K562 (cell line): ENCODE data around the gene FSIP2. TPM values are rescaled to one million over a fixed set of nuclear protein-coding genes. Genes with fewer than 3 reads are reported as not detected.

ENCODE experiments used
- ATAC-seq: fragments of 200-7000 bp; cut with Tn5 transposase; 3 replicates; pipeline ENCODE4 v1.9.1; 2020; ENCODE audit warnings: moderate library complexity
- BruUV-seq: library from RNA; stranded (reverse); fragments of 400-500 nt; replicated peaks from 2 replicates; lab custom pipeline; 2021; lab: Mats Ljungman, UMichigan
- CTCF ChIA-PET: fragments of 300-600 bp; formaldehyde crosslinking; extraction: SDS; loops from one replicate; lab custom pipeline; 2021; ENCODE audit warnings: low intra/inter-chr PET ratio; lab: Yijun Ruan, JAX
- POLR2A ChIA-PET: fragments of 300-600, 350-650 bp; sonication (Branson Sonifier 250); formaldehyde crosslinking; extraction: SDS; loops from one replicate; lab custom pipeline; 2021; ENCODE audit warnings: antibody characterized with exemption, inconsistent platforms; lab: Yijun Ruan, JAX
- DNase-seq, 4 experiments: peaks; one replicate each; pipeline versions ENCODE4 v3.0.0 to v3.0.0-alpha.2; 2011 to 2018; ENCODE audit warnings: low spot score in 3 of 4, mixed read lengths in 3 of 4; ENCODE audit errors: extremely low read depth in 1 of 4
- FAIRE-seq: peaks from 2 replicates; lab custom pipeline; 2011; peaks lifted over from hg19 to GRCh38; lab: Jason Lieb, UNC
- H2AFZ ChIP-seq: 2 replicates; pipeline ENCODE4 v1.6.0; 2011; ENCODE audit warnings: low read depth, low read length, control low read depth, inconsistent platforms
- H3K27ac ChIP-seq: fragments of 200-600 bp; 3 replicates; pipeline ENCODE4 v1.8.0; 2011; ENCODE audit warnings: low read depth, mild to moderate bottlenecking, control low read depth, inconsistent platforms, low read length, moderate library complexity, mixed read lengths; ENCODE audit errors: extremely low read depth
- H3K27me3 ChIP-seq, 2 experiments: fragments of 300-600 bp in 1 of 2; 2 replicates in 1 of 2; 3 replicates in 1 of 2; pipeline versions ENCODE4 v1.6.0 to v1.8.0; 2011; ENCODE audit warnings: inconsistent platforms in 2 of 2, low read length in 2 of 2, mild to moderate bottlenecking in 1 of 2, mixed read lengths in 1 of 2, moderate library complexity in 1 of 2; ENCODE audit not compliant: control insufficient read depth in 2 of 2, insufficient read depth in 2 of 2
- H3K36me3 ChIP-seq: fragments of 300-600 bp; 3 replicates; pipeline ENCODE4 v1.8.0; 2011; ENCODE audit warnings: mild to moderate bottlenecking, low read length, inconsistent platforms; ENCODE audit not compliant: control insufficient read depth, insufficient read depth
- H3K4me1 ChIP-seq, 2 experiments: fragments of 200-600 bp in 1 of 2; replicated peaks in 1 of 2; 2 replicates in 1 of 2; 3 replicates in 1 of 2; pipeline versions ENCODE4 v1.5.1 to v1.8.0; 2011; ENCODE audit warnings: inconsistent platforms in 2 of 2, low read length in 2 of 2, mild to moderate bottlenecking in 1 of 2, mixed read lengths in 1 of 2, moderate library complexity in 1 of 2; ENCODE audit not compliant: control insufficient read depth in 2 of 2, insufficient read depth in 2 of 2
- H3K4me2 ChIP-seq: 2 replicates; pipeline ENCODE4 v1.6.1; 2011; ENCODE audit warnings: low read length, control low read depth, inconsistent platforms, mixed read lengths; ENCODE audit not compliant: insufficient read depth
- H3K4me3 ChIP-seq: fragments of 200-600 bp; sonication (generic), shearing (Covaris generic); 2 replicates; pipeline ENCODE4 v1.5.1; 2016; ENCODE audit warnings: control low read depth, inconsistent platforms
- H3K79me2 ChIP-seq: fragments of 200-600 bp; 3 replicates; pipeline ENCODE4 v1.8.0; 2011; ENCODE audit warnings: low read length, inconsistent platforms; ENCODE audit not compliant: control insufficient read depth, insufficient read depth
- H3K9ac ChIP-seq, 2 experiments: 2 replicates each; pipeline versions ENCODE4 v1.6.0 to v1.6.1; 2011; ENCODE audit warnings: low read depth in 2 of 2, low read length in 2 of 2, control low read depth in 1 of 2, inconsistent platforms in 1 of 2, mild to moderate bottlenecking in 1 of 2, mixed read lengths in 1 of 2; ENCODE audit not compliant: insufficient read depth in 1 of 2
- H3K9me1 ChIP-seq: one replicate; pipeline ENCODE4 v1.6.0; 2011; ENCODE audit warnings: inconsistent platforms, mild to moderate bottlenecking, low read length, moderate library complexity; ENCODE audit not compliant: control insufficient read depth, insufficient read depth
- H3K9me3 ChIP-seq: replicated peaks from 2 replicates; pipeline ENCODE4 v1.5.1; 2011; ENCODE audit warnings: low read depth, low read length, inconsistent platforms; ENCODE audit not compliant: control insufficient read depth, insufficient read depth
- H4K20me1 ChIP-seq: replicated peaks from 2 replicates; pipeline ENCODE4 v1.6.1; 2011; ENCODE audit warnings: low read length, inconsistent platforms, mixed read lengths; ENCODE audit not compliant: control insufficient read depth, insufficient read depth
- GABPB2 ChIP-seq: fragments of 250-450 bp; sonication (Bioruptor Pico); conservative IDR thresholded peaks from 2 replicates; pipeline ENCODE4 v1.5.1; 2021; ENCODE audit warnings: mild to moderate bottlenecking
- PREB ChIP-seq: sonication (generic); formaldehyde crosslinking; IDR thresholded peaks from 2 replicates; pipeline ENCODE4 v1.8.1; 2023; ENCODE audit warnings: mild to moderate bottlenecking, missing genetic modification reagents
- ZNF24 ChIP-seq: fragments of 450-650 bp; IDR thresholded peaks from 2 replicates; pipeline ENCODE4 v1.6.1; 2016
- WGBS: fragments of 100-300 bp; shearing (Covaris generic); methylation state at CpG from one replicate; pipeline ENCODE4 v1.1.6; 2016; ENCODE audit warnings: low coverage, mixed read lengths; ENCODE audit not compliant: insufficient coverage; ENCODE audit errors: missing lambda C conversion rate; 5-methylcytosine and 5-hydroxymethylcytosine counted together
- in situ Hi-C: fragments of 300-500 bp; cut with MboI; formaldehyde crosslinking; loops from 4 replicates; pipeline ENCODE4 v1.15.0; 2018; ENCODE audit warnings: inconsistent platforms, mixed read lengths
- intact Hi-C: fragments of 100-400 bp; cut with micrococcal nuclease; formaldehyde crosslinking; loops from 2 replicates; pipeline ENCODE4 v1.14.2; 2022
- polyA plus RNA-seq, 8 experiments: library from polyadenylated mRNA; depleted of rRNA in 4 of 8; stranded (reverse) in 5 of 8; unstranded in 3 of 8; fragments of >200 nt; fragmentation: Nextera tagmentation in 2 of 8; fragmentation: Illumina TruSeq in 1 of 8; extraction: Ambion mirVana in 2 of 8; extraction: Trizol in 1 of 8; gene quantifications; 2 replicates each; pipeline versions ENCODE4 v1.2.1 to v1.2.3, GENCODE V29; 2011 to 2014; ENCODE audit warnings: inconsistent platforms in 1 of 8, missing spikeins in 1 of 8
- total RNA-seq, 7 experiments: library from RNA; depleted of rRNA in 6 of 7; stranded (reverse); fragments of >200 nt in 6 of 7; fragmentation: Illumina TruSeq in 2 of 7; extraction: Trizol in 2 of 7; gene quantifications; 2 replicates each; pipeline versions ENCODE4 v1.2.1 to v1.2.3, GENCODE V29; 2011 to 2021; ENCODE audit warnings: low replicate concordance in 1 of 7
- TF ChIP-seq, protein P1 (sequence below): fragments of 250-450 bp; sonication (Bioruptor Pico); IDR thresholded peaks from 2 replicates; pipeline ENCODE4 v1.8.0; 2022; ENCODE audit warnings: inconsistent platforms
- TF ChIP-seq, protein P2 (sequence below), 2 experiments: fragments of 450-650 bp; IDR thresholded peaks; 2 replicates each; pipeline ENCODE4 v1.6.1; 2018; ENCODE audit warnings: mild to moderate bottlenecking in 2 of 2, low read depth in 1 of 2; ENCODE audit not compliant: partially characterized antibody in 2 of 2
- TF ChIP-seq, protein P3 (sequence below): sonication (generic); formaldehyde crosslinking; IDR thresholded peaks from 2 replicates; pipeline ENCODE4 v1.4.0; 2020; ENCODE audit warnings: mild to moderate bottlenecking, missing genetic modification reagents

The FSIP2 gene
- total and polyA plus RNA-seq, 9 of the 15 experiments (the other 6 are each of a cell fraction or from before 2014, with no cell fraction given), result 0.01 to 0.04 TPM; not detected in 7

DNA sequence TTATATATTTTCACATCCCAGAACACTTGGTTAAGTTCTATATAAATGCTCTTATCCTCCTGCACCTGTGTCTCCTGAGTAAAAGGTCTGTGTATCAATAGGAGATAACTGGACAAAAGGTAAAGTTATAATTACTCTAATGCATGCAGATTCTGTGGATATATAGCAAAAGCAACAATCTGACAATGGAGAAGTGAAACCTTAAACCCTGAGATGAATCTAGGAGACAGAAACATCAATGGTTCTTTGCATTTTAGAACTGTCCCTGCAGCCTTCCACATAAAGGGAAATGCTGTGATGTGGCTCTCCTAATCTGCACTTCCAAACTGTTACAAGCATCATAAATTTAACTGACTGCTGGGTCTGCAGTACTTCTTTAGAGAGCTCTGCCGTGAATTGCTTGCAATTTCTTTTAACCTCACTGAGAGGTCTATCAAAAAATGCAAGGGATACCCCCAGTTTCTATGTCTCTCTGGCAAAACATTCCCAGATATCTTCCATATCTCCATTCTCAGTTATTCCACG lies 42.8 kb upstream of the FSIP2 start (continued):
- TF ChIP-seq, protein P1, sequence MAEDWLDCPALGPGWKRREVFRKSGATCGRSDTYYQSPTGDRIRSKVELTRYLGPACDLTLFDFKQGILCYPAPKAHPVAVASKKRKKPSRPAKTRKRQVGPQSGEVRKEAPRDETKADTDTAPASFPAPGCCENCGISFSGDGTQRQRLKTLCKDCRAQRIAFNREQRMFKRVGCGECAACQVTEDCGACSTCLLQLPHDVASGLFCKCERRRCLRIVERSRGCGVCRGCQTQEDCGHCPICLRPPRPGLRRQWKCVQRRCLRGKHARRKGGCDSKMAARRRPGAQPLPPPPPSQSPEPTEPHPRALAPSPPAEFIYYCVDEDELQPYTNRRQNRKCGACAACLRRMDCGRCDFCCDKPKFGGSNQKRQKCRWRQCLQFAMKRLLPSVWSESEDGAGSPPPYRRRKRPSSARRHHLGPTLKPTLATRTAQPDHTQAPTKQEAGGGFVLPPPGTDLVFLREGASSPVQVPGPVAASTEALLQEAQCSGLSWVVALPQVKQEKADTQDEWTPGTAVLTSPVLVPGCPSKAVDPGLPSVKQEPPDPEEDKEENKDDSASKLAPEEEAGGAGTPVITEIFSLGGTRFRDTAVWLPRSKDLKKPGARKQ (CRISPR knock-in tag), result no peak
- TF ChIP-seq, protein P2, sequence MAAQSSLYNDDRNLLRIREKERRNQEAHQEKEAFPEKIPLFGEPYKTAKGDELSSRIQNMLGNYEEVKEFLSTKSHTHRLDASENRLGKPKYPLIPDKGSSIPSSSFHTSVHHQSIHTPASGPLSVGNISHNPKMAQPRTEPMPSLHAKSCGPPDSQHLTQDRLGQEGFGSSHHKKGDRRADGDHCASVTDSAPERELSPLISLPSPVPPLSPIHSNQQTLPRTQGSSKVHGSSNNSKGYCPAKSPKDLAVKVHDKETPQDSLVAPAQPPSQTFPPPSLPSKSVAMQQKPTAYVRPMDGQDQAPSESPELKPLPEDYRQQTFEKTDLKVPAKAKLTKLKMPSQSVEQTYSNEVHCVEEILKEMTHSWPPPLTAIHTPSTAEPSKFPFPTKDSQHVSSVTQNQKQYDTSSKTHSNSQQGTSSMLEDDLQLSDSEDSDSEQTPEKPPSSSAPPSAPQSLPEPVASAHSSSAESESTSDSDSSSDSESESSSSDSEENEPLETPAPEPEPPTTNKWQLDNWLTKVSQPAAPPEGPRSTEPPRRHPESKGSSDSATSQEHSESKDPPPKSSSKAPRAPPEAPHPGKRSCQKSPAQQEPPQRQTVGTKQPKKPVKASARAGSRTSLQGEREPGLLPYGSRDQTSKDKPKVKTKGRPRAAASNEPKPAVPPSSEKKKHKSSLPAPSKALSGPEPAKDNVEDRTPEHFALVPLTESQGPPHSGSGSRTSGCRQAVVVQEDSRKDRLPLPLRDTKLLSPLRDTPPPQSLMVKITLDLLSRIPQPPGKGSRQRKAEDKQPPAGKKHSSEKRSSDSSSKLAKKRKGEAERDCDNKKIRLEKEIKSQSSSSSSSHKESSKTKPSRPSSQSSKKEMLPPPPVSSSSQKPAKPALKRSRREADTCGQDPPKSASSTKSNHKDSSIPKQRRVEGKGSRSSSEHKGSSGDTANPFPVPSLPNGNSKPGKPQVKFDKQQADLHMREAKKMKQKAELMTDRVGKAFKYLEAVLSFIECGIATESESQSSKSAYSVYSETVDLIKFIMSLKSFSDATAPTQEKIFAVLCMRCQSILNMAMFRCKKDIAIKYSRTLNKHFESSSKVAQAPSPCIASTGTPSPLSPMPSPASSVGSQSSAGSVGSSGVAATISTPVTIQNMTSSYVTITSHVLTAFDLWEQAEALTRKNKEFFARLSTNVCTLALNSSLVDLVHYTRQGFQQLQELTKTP (IDR thresholded peaks at IDR 0.05; ENCODE audit: low read depth in 1 of 2, partially characterized antibody in 2 of 2), result no peak
- TF ChIP-seq, all 486 proteins: peak for 0

DNA sequence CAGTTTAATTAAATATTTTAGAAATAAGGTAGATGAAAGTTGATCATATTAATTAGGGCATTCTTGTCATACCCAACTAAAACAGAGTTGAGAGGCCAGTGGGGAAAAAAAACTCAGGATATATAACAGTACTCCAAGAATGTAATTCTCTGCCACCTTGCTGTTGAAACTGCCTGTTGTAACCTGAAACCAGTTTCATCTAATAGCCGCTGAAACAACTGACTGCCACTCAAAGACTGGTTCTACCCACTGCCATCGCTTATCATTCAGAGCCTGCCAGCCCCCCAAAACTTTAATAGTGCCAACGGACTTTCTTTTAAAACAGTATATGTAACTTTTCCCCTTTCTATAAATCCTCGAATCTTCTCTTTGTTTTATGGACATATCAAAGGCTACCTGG lies 37.7 kb upstream of the FSIP2 start:
- whole genome bisulfite sequencing, result 2% methylated on average over 4 of the region's 4 CpGs

More for the DNA sequence above, 37.7 kb upstream of the FSIP2 start:
- no peaks in the 10 kb centered on the region for H4K20me1 ChIP-seq
- H3K4me3 ChIP-seq, result no peak overlapping the region
- CTCF ChIA-PET, result no interaction called here
- no peak overlapping the region for H3K27ac ChIP-seq
- DNase-seq (no peak), FAIRE-seq (no peak), ATAC-seq (no peak)
- no peak overlapping the region for H3K4me2 ChIP-seq
- no peak overlapping the region for H2AFZ ChIP-seq
- no peak for TF ChIP-seq ZNF24
- TF ChIP-seq PREB (CRISPR knock-in tag), result no peak
- TF ChIP-seq, protein P3, sequence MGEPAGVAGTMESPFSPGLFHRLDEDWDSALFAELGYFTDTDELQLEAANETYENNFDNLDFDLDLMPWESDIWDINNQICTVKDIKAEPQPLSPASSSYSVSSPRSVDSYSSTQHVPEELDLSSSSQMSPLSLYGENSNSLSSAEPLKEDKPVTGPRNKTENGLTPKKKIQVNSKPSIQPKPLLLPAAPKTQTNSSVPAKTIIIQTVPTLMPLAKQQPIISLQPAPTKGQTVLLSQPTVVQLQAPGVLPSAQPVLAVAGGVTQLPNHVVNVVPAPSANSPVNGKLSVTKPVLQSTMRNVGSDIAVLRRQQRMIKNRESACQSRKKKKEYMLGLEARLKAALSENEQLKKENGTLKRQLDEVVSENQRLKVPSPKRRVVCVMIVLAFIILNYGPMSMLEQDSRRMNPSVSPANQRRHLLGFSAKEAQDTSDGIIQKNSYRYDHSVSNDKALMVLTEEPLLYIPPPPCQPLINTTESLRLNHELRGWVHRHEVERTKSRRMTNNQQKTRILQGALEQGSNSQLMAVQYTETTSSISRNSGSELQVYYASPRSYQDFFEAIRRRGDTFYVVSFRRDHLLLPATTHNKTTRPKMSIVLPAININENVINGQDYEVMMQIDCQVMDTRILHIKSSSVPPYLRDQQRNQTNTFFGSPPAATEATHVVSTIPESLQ (CRISPR knock-in tag), result no peak
- no peak for TF ChIP-seq GABPB2 (CRISPR knock-in tag)
- H3K79me2 ChIP-seq, result no peaks in the 10 kb centered on the region
- no peaks in the 10 kb centered on the region for H3K27me3 ChIP-seq
- H3K4me1 ChIP-seq, result no peaks in the 10 kb centered on the region
- POLR2A ChIA-PET, result no interaction called here
- in situ Hi-C loops, result no loop called here
- BruUV-seq, result no TSS peak
- intact Hi-C loops, result no loop called here
- H3K9me1 ChIP-seq, result no peaks in the 10 kb centered on the region
- H3K36me3 ChIP-seq, result no peaks in the 10 kb centered on the region
- no peak overlapping the region for H3K9ac ChIP-seq
- H3K9me3 ChIP-seq, result no peaks in the 10 kb centered on the region; the same call in 1 of the 2 replicates
